Neural cell (in vitro differentiated cells): Measurements from ENCODE around the gene PMEL.

ENCODE experiments used
- CTCF ChIP-seq: fragments of 450-650 bp; IDR thresholded peaks from 2 replicates; pipeline ENCODE4 v1.5.1; 2014; ENCODE audit warnings: antibody characterized with exemption, mild to moderate bottlenecking, moderate library complexity; ENCODE audit not compliant: poor library complexity, severe bottlenecking
- EZH2 ChIP-seq: fragments of 200-600, 300-800 bp; shearing (Covaris generic), sonication (generic); IDR thresholded peaks from 2 replicates; pipeline ENCODE4 v1.6.1; 2014; ENCODE audit warnings: antibody characterized with exemption, low read length, borderline replicate concordance, mild to moderate bottlenecking; ENCODE audit not compliant: insufficient read depth, poor library complexity, severe bottlenecking
- SMC3 ChIP-seq: fragments of 450-650 bp; conservative IDR thresholded peaks from 2 replicates; pipeline ENCODE4 v1.6.1; 2014; ENCODE audit warnings: antibody characterized with exemption, mild to moderate bottlenecking, moderate library complexity; ENCODE audit not compliant: poor library complexity

- no peak for TF ChIP-seq CTCF
- no peak for TF ChIP-seq EZH2
- no peak for TF ChIP-seq SMC3
Observed at GRCh38 chr12:55929306-55929791, 36.5 kb downstream of the PMEL start.
